ENCODE results near the gene IFI27.

DNA sequence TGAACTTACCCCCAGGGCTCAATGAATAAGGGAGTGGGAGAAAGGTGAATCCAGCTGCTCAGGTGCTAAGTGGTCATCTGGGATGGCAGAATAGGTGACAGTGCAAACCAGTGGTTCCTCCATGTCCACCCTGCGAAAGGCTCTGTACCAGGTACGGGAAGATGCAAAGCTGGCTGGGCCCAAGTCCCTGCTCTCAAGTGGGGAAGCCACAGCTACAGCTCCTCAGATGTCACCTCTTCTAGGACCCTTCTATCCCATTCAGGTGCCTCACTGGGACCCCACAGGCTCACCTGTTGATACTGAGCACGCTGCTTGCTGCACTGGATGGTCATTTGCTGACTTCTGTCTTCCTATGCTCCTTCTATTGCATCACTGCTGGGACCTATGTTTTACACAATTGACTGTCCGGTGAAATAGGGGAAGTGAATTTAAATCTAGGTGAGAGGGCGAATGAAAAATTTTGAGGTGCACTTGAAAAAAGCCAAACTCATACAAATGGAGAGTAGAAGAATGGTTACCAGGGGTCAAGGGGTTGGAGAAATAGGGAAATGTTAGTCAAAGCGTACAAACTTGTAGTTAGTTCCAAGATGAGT lies 43.3 kb downstream of the IFI27 start:
- TF ChIP-seq, protein P1, sequence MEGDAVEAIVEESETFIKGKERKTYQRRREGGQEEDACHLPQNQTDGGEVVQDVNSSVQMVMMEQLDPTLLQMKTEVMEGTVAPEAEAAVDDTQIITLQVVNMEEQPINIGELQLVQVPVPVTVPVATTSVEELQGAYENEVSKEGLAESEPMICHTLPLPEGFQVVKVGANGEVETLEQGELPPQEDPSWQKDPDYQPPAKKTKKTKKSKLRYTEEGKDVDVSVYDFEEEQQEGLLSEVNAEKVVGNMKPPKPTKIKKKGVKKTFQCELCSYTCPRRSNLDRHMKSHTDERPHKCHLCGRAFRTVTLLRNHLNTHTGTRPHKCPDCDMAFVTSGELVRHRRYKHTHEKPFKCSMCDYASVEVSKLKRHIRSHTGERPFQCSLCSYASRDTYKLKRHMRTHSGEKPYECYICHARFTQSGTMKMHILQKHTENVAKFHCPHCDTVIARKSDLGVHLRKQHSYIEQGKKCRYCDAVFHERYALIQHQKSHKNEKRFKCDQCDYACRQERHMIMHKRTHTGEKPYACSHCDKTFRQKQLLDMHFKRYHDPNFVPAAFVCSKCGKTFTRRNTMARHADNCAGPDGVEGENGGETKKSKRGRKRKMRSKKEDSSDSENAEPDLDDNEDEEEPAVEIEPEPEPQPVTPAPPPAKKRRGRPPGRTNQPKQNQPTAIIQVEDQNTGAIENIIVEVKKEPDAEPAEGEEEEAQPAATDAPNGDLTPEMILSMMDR (conservative IDR thresholded peaks at IDR 0.05; ENCODE audit: low read depth, low read length) = no peak
- TF ChIP-seq EZH2phosphoT487 (IDR thresholded peaks at IDR 0.05; ENCODE audit: borderline replicate concordance, low read length) (no peak), EZH2 (IDR thresholded peaks at IDR 0.05; ENCODE audit: low read length, unreplicated experiment) (no peak)

Measured in PC-3 (cell line).